ENCODE data around the gene KRT7.
A peak's percentile ranks its signal among the peaks of the same experiment; 100 is the strongest.

KRT7 gene

DNA sequence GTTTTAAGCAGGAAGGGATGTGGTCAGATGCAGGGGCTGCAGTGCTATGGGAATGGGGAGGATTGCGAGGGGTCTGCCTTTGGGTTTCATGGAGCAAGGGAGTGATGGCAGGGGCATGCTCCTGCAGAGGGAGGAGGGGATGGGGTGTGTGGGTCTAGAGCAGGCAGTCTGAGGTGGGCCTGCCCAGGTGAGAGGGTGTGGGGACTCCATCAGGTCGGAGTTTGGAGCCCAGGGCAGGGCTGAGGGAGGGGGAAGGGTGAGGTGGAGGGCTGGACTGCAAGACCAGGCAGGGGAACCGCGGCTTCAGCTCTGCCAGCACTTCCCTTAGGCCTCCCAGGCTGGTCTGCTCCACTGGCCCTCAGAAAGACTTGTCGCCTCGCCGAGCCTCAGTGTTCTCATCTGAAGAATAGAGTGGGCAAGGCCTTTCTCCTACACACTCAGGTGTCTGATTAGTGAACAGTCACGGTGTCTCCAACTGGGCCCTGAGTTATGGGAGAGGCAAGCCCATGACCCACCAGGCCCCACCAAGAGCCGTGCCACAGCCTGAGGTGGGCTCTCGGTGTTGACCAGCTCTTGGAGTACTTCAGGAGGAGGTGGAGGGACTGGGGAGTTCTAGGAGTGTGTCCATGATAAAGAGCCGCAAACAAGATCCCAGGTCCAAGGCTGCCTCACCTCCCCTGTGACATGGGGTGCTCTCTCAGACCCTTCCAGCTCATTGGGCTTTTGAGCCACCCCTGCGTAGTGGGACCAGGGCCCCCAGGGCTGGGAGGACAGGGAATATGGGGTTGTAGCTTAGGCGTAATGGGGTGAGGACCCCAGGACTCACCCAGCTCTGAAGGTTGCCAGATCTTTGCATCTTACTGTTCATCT lies 21.1 kb upstream of the KRT7 start:
- DNase-seq (ENCODE audit: low read depth in 3 of 3): no peak

DNA sequence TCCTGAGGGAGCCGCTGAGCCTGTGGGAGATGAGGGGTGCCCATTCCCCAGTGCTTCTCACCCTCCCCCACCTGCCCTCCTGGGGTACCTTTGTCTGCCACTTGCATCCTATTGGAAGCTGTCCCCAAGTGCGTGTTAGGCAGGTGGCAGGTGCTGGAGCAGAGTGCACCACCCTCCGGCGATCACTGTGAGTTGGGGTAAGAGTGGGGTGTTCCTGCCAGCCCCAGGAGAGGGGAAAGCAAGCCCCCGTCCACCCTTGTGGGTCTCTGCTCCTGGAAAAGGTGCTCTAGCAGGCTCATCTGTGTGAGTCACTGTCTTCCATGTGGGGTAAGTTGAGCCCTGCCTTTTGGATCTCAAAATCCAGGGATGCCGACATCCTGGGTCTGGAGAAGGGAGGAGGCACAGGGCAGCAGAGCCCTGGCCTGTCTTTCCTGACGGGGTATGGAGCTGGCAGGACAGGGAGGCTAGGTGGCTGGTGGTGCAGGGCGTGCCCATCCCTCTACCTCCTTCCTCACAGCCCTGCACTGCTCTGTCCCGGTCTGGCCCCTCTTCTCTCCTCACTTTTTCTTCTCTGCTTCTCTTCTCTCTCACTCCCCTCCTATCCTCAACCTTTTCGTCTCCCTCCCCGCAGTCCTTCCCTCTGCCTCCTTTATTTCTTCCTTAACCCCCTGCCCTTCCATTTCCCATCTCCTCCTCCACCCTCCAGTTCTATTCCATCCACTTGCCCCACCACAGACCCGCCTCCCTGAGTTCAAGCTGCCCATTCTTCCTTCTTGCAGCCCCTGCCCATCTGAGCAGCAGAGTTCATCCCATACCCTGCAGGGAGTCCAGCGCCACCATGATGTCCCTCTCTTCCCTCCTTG lies 20.1 kb upstream of the KRT7 start:
- no peak for DNase-seq (ENCODE audit: low read depth in 3 of 3)

GRCh38 chr12:52213564-52214420 lies 19.3 kb upstream of the KRT7 start:
- peak in 2 of 3 experiments; percentile 7 to 11 for DNase-seq (ENCODE audit: low read depth in 3 of 3)

GRCh38 chr12:52214421-52214802 lies 18.6 kb upstream of the KRT7 start:
- no peak for DNase-seq (ENCODE audit: low read depth in 3 of 3)

DNA sequence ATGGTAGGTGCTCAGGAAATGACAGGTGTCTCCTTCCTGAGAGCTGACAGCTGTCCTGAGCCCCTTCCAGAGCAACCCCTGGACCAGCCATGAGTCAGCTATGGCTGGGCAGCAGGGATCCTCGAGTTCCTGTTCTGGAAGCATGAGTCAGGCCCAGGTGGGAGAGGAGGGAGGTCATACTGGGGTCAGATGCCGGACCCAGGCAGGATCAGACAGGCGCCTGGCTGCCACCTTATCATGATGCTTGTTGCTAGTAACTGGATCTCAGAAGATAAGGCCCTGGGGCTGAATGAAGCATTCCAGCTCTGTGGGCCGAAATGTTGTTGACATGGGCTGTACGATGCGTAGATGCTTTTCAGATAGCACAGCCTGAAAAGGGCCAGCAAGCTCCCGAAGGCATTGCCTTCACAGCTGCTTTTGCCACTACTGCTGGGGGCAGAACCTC lies 17.4 kb upstream of the KRT7 start:
- no peak for DNase-seq (ENCODE audit: low read depth in 3 of 3)

GRCh38 chr12:52216100-52216499 lies 16.9 kb upstream of the KRT7 start:
- no peak for DNase-seq (ENCODE audit: low read depth in 3 of 3)

DNA sequence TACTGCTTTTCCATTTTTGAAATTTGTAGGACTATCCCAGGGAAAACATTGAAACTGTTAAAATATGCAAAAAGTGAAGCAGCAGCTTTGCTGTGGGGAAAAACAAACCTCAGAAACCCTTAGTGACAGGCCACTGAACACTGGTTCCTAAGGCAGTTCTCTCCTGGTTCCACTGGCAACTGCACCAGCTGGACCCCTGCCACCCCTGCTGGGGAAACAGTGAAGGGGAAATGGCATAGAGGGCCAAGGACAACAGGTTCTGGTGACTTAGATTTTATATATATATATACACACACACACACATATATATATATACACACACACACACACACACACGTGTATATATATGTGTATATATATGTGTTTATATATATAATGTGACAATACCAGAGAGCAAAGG lies 16.2 kb upstream of the KRT7 start:
- DNase-seq (ENCODE audit: low read depth in 3 of 3): no peak

DNA sequence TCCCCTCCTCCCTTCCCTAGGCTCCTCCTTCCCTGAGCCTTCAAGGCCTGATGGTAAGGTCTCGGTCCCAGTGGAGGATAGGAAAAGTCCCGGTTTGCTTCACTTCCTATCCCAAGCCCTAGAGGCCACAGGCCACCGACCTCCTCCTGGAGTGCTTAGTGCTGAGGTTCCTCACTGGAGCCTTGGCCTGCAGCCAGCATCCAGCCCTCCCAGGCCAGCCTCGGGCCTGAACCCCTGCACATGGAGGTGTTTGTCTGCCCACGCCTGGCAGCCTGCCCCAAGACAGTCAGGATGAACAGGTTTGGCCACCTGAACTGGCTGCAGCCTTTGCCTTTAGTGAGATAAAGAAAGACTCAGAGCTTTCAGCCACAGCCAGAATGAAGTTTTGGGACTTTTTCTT lies 15.8 kb upstream of the KRT7 start:
- DNase-seq (ENCODE audit: low read depth in 3 of 3): no peak

DNA sequence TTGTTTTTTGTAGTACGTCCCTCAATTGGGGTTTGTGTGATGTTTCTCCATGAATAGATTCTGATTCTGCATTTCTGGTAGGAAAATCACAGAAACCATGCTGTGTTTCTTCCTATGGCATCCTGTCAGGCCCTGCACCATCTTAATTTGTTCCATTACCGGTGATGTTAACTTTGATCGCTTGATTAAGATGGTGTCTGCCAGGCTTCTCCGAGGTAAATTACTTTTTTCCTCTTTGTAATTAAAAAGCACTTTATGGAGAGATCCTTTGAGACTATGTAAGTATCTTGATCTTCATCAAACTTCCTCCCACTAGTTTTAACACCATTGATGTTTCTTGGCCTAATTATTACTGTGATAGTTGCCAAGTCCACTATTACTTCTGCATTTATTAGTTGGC lies 15.0 kb upstream of the KRT7 start:
- DNase-seq (ENCODE audit: low read depth in 3 of 3): no peak

- DNase-seq (ENCODE audit: low read depth in 3 of 3): no peak
Observed at GRCh38 chr12:52220477-52220876, 12.6 kb upstream of the KRT7 start.

- DNase-seq (ENCODE audit: low read depth in 3 of 3): no peak
Observed at GRCh38 chr12:52221070-52221781, 11.8 kb upstream of the KRT7 start.

- peak; percentile 21 to 57 (median 26) for DNase-seq (ENCODE audit: low read depth in 3 of 3)
Observed at GRCh38 chr12:52221912-52222457, 11.1 kb upstream of the KRT7 start.

DNA sequence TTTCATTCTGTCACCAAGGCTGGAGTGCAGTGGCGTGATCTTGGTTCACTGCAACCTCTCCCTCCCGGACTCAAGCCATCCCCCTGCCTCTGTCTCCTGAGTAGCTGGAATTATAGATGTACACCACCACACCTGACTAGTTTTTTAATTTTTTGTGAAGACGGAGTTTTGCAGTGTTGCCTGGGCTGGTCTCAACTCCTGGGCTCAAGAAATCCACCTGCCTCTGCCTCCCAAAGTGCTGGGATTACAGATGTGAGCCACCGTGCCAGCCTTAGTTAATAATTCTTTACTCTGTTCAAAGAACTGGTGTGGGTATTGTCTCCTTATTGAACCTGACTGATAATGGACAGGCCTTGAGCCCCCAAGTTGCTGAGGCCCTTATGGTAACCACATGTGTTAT lies 10.4 kb upstream of the KRT7 start:
- DNase-seq (ENCODE audit: low read depth in 3 of 3): no peak

DNA sequence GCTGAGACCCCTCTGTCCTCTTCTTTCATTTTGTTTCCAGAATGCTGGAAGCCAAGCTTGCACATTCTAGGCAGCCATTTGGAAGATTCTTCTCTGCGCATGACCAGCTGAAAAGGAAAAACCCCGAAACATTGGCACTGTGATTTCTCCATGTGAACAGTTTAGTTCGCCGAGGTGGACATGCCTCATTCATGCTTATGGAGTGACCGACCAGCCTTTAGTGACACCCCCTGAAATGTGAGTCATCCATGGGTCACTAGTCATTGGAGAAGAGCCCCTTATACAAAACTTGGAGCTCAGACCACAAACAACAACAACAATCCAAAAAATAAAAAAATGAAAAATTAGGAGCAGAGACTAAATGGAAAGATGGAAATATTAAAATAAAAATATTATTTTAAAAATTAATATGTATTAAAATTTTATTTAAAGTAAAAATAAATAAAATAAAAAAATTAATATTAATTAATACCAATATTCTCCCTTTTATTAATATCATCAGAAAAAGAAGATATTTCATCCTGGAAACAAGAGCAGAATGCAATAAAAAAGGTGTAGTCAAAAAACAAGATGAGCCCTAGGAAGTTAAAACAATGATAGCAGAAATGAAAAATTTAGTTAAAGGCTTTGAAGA lies 9.5 kb upstream of the KRT7 start:
- DNase-seq (ENCODE audit: low read depth in 3 of 3): no peak

- no peak for DNase-seq (ENCODE audit: low read depth in 3 of 3)
Observed at GRCh38 chr12:52224151-52224550, 8.9 kb upstream of the KRT7 start.

DNA sequence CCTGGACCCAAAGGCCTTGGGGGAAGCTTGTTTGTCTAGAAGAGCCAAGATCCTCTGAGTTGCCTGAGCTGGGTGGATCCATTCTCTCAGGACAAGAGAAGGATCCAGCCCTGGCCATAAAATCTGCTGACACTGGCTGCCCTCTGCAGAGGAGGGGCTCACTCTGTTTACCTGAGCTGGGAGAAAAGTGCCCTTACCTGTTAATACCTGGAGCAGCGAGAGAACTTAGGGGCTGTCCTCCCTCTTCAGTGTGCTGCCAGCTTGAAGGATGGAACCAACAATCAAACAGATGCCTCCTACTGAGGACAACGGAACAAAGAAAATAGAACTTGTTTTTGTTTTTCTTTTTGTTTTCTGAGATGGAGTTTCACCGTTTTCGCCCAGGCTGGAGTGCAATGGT lies 7.3 kb upstream of the KRT7 start:
- no peak for DNase-seq (ENCODE audit: low read depth in 3 of 3)

DNA sequence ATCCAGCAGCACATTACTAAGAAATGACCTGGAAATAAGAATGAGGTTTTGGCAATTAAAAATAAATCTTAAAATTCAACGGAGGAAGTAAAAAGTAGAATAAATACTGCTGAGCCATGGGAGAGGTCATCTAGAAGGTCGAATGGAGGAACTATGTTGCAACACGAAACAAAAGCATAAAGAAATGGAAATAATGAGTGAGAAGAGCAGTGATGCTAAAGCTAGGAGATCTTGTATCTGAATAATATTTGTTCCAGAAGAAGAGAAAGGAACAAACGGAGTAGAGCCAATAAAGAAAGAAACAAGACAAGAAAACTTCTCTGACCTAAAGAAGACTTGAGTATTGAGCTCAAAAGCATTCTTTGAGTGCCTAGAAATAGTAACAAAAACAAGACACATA lies 6.6 kb upstream of the KRT7 start:
- DNase-seq (ENCODE audit: low read depth in 3 of 3): no peak

- no peak for DNase-seq (ENCODE audit: low read depth in 3 of 3)
Observed at GRCh38 chr12:52227606-52228166, 5.4 kb upstream of the KRT7 start.

- DNase-seq (ENCODE audit: low read depth in 3 of 3): no peak
Observed at GRCh38 chr12:52228366-52228765, 4.7 kb upstream of the KRT7 start.

- DNase-seq (ENCODE audit: low read depth in 3 of 3): no peak
Observed at GRCh38 chr12:52228931-52229330, 4.1 kb upstream of the KRT7 start.
